Measurements from ENCODE around the gene TARS2.

The TARS2 gene

DNA sequence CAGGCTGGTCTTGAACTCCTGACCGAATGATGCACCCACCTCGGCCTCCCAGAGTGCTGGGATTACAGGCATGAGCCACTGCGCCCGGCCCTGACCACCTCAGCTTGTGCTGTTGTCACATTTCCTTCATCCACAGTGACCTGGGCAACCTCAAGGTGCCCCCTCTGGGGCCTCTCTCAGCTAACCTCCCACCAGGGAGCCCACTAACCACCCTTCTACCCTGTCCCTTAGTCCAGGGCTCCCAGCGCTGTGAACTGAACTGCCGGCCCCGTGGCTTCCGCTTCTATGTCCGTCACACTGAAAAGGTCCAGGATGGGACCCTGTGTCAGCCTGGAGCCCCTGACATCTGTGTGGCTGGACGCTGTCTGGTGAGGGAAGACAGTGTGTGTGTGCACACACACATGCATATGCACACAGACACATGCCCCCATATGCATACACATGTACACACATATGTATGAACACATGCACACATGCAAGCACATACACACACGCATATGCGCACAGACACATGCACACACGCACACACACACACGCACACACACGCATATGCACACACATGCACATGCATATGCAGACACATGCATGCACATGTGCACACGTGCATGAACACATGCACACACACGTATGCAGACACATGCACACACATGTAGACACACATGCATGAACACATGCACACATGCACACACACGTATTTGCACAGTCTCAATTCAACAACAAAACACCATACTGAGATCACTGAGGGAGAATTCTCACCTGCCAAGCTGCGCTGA, 68.2 kb downstream of the TARS2 start:
- no peak for DNase-seq (ENCODE audit: low read depth, low spot score)

DNA sequence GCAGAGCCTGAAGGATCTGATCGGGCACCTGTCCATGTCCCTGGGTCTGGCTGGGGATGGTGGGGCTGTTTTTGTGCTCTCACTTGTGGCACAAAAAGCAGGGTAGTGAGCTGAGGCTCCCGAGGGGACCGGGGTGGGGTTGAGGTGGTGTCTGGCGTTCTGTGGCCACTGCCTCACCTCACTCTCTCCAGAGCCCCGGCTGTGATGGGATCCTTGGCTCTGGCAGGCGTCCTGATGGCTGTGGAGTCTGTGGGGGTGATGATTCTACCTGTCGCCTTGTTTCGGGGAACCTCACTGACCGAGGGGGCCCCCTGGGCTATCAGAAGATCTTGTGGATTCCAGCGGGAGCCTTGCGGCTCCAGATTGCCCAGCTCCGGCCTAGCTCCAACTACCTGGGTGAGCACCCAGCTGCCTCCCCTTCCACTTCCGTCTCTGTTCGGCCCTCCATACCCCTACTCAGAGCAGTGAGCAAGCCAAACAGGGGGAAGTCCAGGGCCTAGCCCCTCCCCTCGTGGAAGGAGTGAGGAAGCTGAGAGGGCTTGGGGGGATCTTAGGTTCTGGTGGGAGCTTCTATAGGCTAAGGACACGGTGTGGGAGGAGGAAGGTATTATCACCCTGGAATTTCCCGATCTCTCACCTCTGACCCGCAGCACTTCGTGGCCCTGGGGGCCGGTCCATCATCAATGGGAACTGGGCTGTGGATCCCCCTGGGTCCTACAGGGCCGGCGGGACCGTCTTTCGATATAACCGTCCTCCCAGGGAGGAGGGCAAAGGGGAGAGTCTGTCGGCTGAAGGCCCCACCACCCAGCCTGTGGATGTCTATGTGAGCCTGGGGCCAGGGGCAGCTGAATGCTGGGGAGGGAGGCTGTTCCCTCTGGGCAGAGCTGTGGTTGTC, 69.0 kb downstream of the TARS2 start:
- no peak for DNase-seq (ENCODE audit: low read depth, low spot score)

GRCh38 chr1:150557065-150557600, 69.9 kb downstream of the TARS2 start:
- DNase-seq (ENCODE audit: low read depth, low spot score), result no peak

All from activated CD4-positive, CD25-positive, alpha-beta regulatory T cell treated with anti-CD3 and anti-CD28 coated beads, Interleukin-2, amount 50 U/mL, for 16 hours (primary cell).